ENCODE measurements around the gene ZFP57.

Gene ZFP57

GRCh38 chr6:29726571-29727194 is 45.7 kb upstream of the ZFP57 start:
- TF ChIP-seq CTCF (IDR thresholded peaks at IDR 0.05; ENCODE audit: extremely low read depth, insufficient read depth, missing control alignments), result no peak
- DNase-seq (ENCODE audit: low spot score), result no peak
- in situ Hi-C loops (cut with MboI; ENCODE audit: low pct_unique_long_range_greater_than_20kb, low sequenced_read_pairs, unreplicated experiment), result no loop called here

- no peak for TF ChIP-seq CTCF (IDR thresholded peaks at IDR 0.05; ENCODE audit: extremely low read depth, insufficient read depth, missing control alignments)
- no peak for DNase-seq (ENCODE audit: low spot score)
- in situ Hi-C loops (cut with MboI; ENCODE audit: low pct_unique_long_range_greater_than_20kb, low sequenced_read_pairs, unreplicated experiment), result no loop called here
These were observed 45.0 kb upstream of the ZFP57 start for GRCh38 chr6:29726001-29726400.

GRCh38 chr6:29724937-29725869 is 44.3 kb upstream of the ZFP57 start:
- TF ChIP-seq CTCF (IDR thresholded peaks at IDR 0.05; ENCODE audit: extremely low read depth, insufficient read depth, missing control alignments), result no peak
- in situ Hi-C loops (cut with MboI; ENCODE audit: low pct_unique_long_range_greater_than_20kb, low sequenced_read_pairs, unreplicated experiment), result no loop called here
- DNase-seq (ENCODE audit: low spot score), result no peak

GRCh38 chr6:29723666-29724588 is 43.0 kb upstream of the ZFP57 start:
- DNase-seq (ENCODE audit: low spot score), result peak; percentile 78
- in situ Hi-C loops (cut with MboI; ENCODE audit: low pct_unique_long_range_greater_than_20kb, low sequenced_read_pairs, unreplicated experiment), result no loop called here
- TF ChIP-seq CTCF (IDR thresholded peaks at IDR 0.05; ENCODE audit: extremely low read depth, insufficient read depth, missing control alignments), result no peak

GRCh38 chr6:29723262-29723665 is 42.3 kb upstream of the ZFP57 start, which contains the start of gene HLA-F:
TSS of gene HLA-F (plus strand) at chr6:29723434. CDS start at chr6:29723464, 30 bp downstream.
- in situ Hi-C loops (cut with MboI; ENCODE audit: low pct_unique_long_range_greater_than_20kb, low sequenced_read_pairs, unreplicated experiment), result no loop called here
- TF ChIP-seq CTCF (IDR thresholded peaks at IDR 0.05; ENCODE audit: extremely low read depth, insufficient read depth, missing control alignments), result no peak
- DNase-seq (ENCODE audit: low spot score), result peak; percentile 90

GRCh38 chr6:29720863-29721262 is 39.9 kb upstream of the ZFP57 start:
- DNase-seq (ENCODE audit: low spot score), result no peak
- peak; percentile 38 for TF ChIP-seq CTCF (IDR thresholded peaks at IDR 0.05; ENCODE audit: extremely low read depth, insufficient read depth, missing control alignments)
- in situ Hi-C loops (cut with MboI; ENCODE audit: low pct_unique_long_range_greater_than_20kb, low sequenced_read_pairs, unreplicated experiment), result no loop called here
